Osteocyte (in vitro differentiated cells): Measurements from ENCODE around the gene PGM3. TPM values are rescaled to one million over a fixed set of nuclear protein-coding genes. Genes with fewer than 3 reads are reported as not detected.

Experiments
- DNase-seq: peaks from one replicate; pipeline ENCODE4 v3.0.0; 2021; ENCODE audit warnings: mixed read lengths; ENCODE audit not compliant: unreplicated experiment; ENCODE audit errors: extremely low spot score
- H3K27ac Mint-ChIP-seq: one replicate; pipeline ENCODE4 v1.8.0; 2021; ENCODE audit warnings: mild to moderate bottlenecking, mixed read lengths; ENCODE audit not compliant: unreplicated experiment
- H3K27me3 Mint-ChIP-seq: one replicate; pipeline ENCODE4 v1.8.0; 2021; ENCODE audit warnings: mixed read lengths; ENCODE audit not compliant: unreplicated experiment
- H3K36me3 Mint-ChIP-seq: one replicate; pipeline ENCODE4 v1.8.0; 2021; ENCODE audit warnings: mixed read lengths; ENCODE audit not compliant: unreplicated experiment
- H3K4me1 Mint-ChIP-seq: one replicate; pipeline ENCODE4 v1.8.0; 2021; ENCODE audit warnings: mixed read lengths; ENCODE audit not compliant: unreplicated experiment
- H3K4me3 Mint-ChIP-seq: one replicate; pipeline ENCODE4 v1.8.0; 2021; ENCODE audit warnings: mild to moderate bottlenecking, moderate library complexity, mixed read lengths; ENCODE audit not compliant: unreplicated experiment
- H3K9me3 Mint-ChIP-seq: one replicate; pipeline ENCODE4 v1.8.0; 2021; ENCODE audit warnings: mixed read lengths; ENCODE audit not compliant: unreplicated experiment
- total RNA-seq: library from RNA; stranded (reverse); gene quantifications from 2 replicates; pipeline ENCODE4 v1.2.1, GENCODE V29; 2021
- TF ChIP-seq, protein P1 (sequence below): fragments of 200-600 bp; sonication (generic); IDR thresholded peaks from 2 replicates; pipeline ENCODE4 v1.5.0; 2021; ENCODE audit warnings: antibody characterized with exemption, mild to moderate bottlenecking, moderate library complexity

PGM3 gene
- total RNA-seq, 1 donor from 2014 or later, result 81.1 TPM

DNA sequence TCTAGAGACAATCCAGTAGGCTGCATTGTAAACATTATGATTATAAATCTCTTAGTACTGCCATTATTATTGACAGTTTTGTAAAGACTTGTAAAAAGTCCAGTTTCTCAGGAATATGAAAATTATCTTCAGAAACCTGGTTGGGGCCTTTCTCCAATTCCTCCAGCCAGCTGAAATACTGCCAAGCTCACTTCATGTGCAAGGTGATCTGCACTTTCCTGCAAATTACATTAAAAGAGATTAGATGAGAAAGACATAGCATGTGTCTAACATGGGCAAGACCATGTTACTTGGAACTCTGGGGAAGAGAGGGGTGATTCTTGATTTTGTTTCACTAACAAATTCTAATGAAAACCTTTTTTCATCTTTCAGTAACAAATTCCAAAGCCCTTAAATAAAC, 24.0 kb downstream of the PGM3 start:
- H3K27ac Mint-ChIP-seq, result no peak overlapping the region
- H3K4me1 Mint-ChIP-seq, result no peaks in the 10 kb centered on the region
- H3K9me3 Mint-ChIP-seq, result no peaks in the 10 kb centered on the region
- peaks cover 62% of the 10 kb centered on the region for H3K36me3 Mint-ChIP-seq
- TF ChIP-seq, protein P1, sequence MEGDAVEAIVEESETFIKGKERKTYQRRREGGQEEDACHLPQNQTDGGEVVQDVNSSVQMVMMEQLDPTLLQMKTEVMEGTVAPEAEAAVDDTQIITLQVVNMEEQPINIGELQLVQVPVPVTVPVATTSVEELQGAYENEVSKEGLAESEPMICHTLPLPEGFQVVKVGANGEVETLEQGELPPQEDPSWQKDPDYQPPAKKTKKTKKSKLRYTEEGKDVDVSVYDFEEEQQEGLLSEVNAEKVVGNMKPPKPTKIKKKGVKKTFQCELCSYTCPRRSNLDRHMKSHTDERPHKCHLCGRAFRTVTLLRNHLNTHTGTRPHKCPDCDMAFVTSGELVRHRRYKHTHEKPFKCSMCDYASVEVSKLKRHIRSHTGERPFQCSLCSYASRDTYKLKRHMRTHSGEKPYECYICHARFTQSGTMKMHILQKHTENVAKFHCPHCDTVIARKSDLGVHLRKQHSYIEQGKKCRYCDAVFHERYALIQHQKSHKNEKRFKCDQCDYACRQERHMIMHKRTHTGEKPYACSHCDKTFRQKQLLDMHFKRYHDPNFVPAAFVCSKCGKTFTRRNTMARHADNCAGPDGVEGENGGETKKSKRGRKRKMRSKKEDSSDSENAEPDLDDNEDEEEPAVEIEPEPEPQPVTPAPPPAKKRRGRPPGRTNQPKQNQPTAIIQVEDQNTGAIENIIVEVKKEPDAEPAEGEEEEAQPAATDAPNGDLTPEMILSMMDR, result no peak
- no peak for DNase-seq
- H3K4me3 Mint-ChIP-seq, result no peak overlapping the region
- no peaks in the 10 kb centered on the region for H3K27me3 Mint-ChIP-seq

DNA sequence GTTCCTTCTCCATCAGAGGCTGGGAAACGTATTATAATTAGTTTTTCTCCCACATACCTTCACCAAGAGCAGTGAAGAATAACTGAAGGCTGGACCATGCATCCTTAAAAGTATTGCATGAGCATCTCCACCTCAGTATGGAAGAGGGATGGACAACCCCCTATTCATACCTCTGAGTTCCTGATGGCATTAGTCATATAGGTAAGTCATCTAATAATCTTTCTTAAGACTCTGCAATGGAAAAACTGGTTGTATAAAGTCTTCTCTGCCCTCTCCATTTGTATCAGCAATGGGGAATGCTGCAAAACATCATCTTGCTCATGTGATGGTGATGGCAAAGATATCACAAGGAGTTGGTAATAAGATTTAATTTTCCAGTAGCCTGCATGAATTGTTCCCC, 24.5 kb downstream of the PGM3 start:
- TF ChIP-seq, protein P1, result no peak
- H3K27ac Mint-ChIP-seq, result no peak overlapping the region
- no peaks in the 10 kb centered on the region for H3K27me3 Mint-ChIP-seq
- no peak overlapping the region for H3K4me3 Mint-ChIP-seq
- H3K9me3 Mint-ChIP-seq, result no peaks in the 10 kb centered on the region
- no peak for DNase-seq
- no peaks in the 10 kb centered on the region for H3K4me1 Mint-ChIP-seq
- peaks cover 61% of the 10 kb centered on the region for H3K36me3 Mint-ChIP-seq

DNA sequence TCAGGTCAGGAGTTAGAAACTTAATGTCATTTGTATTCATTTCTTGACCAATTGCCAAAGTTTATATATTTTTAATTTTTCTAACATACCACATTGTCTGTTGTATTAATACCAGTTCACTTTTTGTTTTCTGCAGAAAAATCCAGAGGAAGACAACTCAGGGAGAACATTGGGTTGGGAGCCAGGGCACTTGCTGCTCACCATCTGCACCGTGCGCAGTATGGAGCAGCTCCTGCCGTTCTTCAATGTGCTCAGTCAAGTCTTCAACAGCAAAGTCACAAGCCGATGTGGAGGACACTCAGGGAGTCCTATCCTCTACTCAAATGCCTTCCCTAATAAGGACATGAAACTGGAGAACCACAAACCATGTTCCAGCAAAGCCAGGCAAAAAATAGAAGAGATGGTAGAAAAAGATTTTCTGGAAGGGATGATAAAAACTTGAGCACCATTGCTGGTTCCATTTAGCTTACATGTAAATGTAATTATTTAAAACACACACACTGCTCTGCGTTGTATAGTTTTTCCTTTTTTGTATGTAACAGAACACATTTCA, 25.3 kb downstream of the PGM3 start:
- no peaks in the 10 kb centered on the region for H3K27me3 Mint-ChIP-seq
- H3K4me1 Mint-ChIP-seq, result no peaks in the 10 kb centered on the region
- H3K27ac Mint-ChIP-seq, result no peak overlapping the region
- no peaks in the 10 kb centered on the region for H3K9me3 Mint-ChIP-seq
- no peak overlapping the region for H3K4me3 Mint-ChIP-seq
- DNase-seq, result no peak
- TF ChIP-seq, protein P1, result no peak
- peaks cover 56% of the 10 kb centered on the region for H3K36me3 Mint-ChIP-seq

DNA sequence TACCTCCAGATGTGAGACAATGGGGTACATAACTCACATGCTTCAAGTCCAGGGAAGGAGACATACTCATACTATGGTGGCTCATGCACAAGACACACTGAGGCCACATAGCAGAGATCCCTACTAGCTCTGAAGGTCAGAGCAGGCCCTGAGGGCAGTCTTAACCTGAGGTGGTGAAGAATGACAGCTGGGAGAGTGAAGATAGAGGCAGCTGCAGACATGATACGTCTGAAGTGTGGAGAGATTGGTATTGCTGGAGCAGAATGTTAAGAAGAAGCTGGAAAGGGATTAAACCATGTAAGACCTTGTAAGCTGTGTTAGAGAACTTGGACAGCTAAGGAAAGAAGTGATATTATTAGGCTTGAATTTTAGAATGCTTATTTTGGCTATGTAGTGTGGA, 32.9 kb downstream of the PGM3 start:
- no peak for DNase-seq
- Mint-ChIP-seq H3K27ac (no peak overlapping the region), H3K4me1 (no peaks in the 10 kb centered on the region), H3K4me3 (no peak overlapping the region), H3K27me3 (no peaks in the 10 kb centered on the region), H3K9me3 (no peaks in the 10 kb centered on the region), H3K36me3 (peaks cover 41% of the 10 kb centered on the region)
- TF ChIP-seq, protein P1, result no peak

DNA sequence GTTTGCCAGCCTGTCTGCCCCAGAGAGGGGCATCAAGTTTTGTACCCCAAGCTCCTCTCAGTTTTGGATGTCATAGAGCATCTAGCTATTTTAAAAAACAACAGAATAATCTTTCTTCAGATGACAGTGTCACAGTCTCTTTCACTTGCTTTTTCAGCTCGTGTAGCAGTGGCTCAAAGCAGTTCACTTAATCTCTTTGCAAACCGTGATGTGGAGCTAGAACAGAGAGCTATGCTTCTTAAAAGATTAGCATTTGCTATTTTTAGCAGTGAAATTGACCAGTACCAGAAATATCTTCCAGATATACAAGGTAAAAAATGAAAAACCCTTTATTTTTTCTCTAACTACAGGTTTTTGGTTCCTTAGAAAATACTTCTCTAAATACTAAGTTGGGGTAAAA, 37.3 kb downstream of the PGM3 start:
- no peak overlapping the region for H3K4me3 Mint-ChIP-seq
- H3K27ac Mint-ChIP-seq, result no peak overlapping the region
- peaks cover 46% of the 10 kb centered on the region for H3K36me3 Mint-ChIP-seq
- TF ChIP-seq, protein P1, result no peak
- no peaks in the 10 kb centered on the region for H3K9me3 Mint-ChIP-seq
- no peak for DNase-seq
- H3K4me1 Mint-ChIP-seq, result peaks cover 7% of the 10 kb centered on the region
- H3K27me3 Mint-ChIP-seq, result no peaks in the 10 kb centered on the region
